Psoas muscle (tissue), 8 donors: ENCODE data around the gene CRY1. TPM values are rescaled to one million over a fixed set of nuclear protein-coding genes. Genes with fewer than 3 reads are reported as not detected.

Experiments
- ATAC-seq, 4 donors: fragments of 200-7000 bp; cut with Tn5 transposase; one replicate each; pipeline ENCODE4 v1.9.1; 2020; ENCODE audit warnings: moderate library complexity in 3 of 4, mild to moderate bottlenecking in 2 of 4
- DNase-seq, 2 donors: peaks; one replicate each; pipeline ENCODE4 v3.0.0-alpha.2; 2020
- H3K27ac ChIP-seq: fragments of 200-600 bp; one replicate; pipeline ENCODE4 v1.8.0; 2022
- H3K27me3 ChIP-seq, 3 donors: fragments of 200-600 bp in 1 of 3; one replicate each; pipeline versions ENCODE4 v1.6.1 to v1.8.0; 2013 to 2022; ENCODE audit warnings: low read length in 2 of 3, mild to moderate bottlenecking in 2 of 3, moderate library complexity in 1 of 3; ENCODE audit not compliant: insufficient read depth in 3 of 3
- H3K36me3 ChIP-seq, 2 donors: fragments of 200-600 bp in 1 of 2; one replicate each; pipeline versions ENCODE4 v1.6.1 to v1.8.0; 2013 to 2022; ENCODE audit warnings: low read depth in 1 of 2, mild to moderate bottlenecking in 1 of 2, moderate library complexity in 1 of 2; ENCODE audit not compliant: insufficient read depth in 1 of 2
- H3K4me1 ChIP-seq: fragments of 200-600 bp; one replicate; pipeline ENCODE4 v1.8.0; 2022
- H3K4me3 ChIP-seq: fragments of 200-600 bp; one replicate; pipeline ENCODE4 v1.8.0; 2022; ENCODE audit warnings: mild to moderate bottlenecking
- H3K9me3 ChIP-seq: fragments of 200-600 bp; one replicate; pipeline ENCODE4 v1.8.0; 2022
- CTCF ChIP-seq: fragments of 200-600 bp; IDR thresholded peaks from one replicate; pipeline ENCODE4 v1.8.0; 2022; ENCODE audit warnings: antibody characterized with exemption
- WGBS, 3 donors: extraction: QIAGEN DNeasy Blood & Tissue Kit; methylation state at CpG; one replicate each; pipeline versions ENCODE4 v1.1.6 to v1.1.7; 2013; 5-methylcytosine and 5-hydroxymethylcytosine counted together
- intact Hi-C, 2 donors: fragments of 100-400 bp; cut with DNase I; formaldehyde crosslinking; loops; one replicate each; pipeline versions ENCODE4 v1.11.0 to v1.14.2; 2022
- polyA plus RNA-seq, 3 donors: library from polyadenylated mRNA; stranded (reverse); fragments of 200-250 nt; gene quantifications; one replicate each; pipeline ENCODE4 v1.2.3, GENCODE V29; 2013
- total RNA-seq, 4 donors: library from RNA; stranded (reverse); fragmentation: NEBNext Ultra II Directional in 2 of 4; extraction: Animal tissue kit (Norgen Biotek cat#: 25700) in 2 of 4; gene quantifications; one replicate each; pipeline versions ENCODE4 v1.2.1 to v1.2.4, GENCODE V29; 2021 to 2023
- donor health status: healthy with polysubstance abuse.
- donor health status: DM: no; HTN: no; CAD: no; lungs with moderate emphysema.
- donor health status: Bipolar disorder and iron deficiency.
- donor health status: healthy.
- donor health status: DM: yes; HTN: yes; CAD: no.
- donor health status: DM: no; HTN: no; CAD: no.
- donor health status: DM: no; HTN: no; CAD: no.
- donor health status: DM: yes; HTN: yes; CAD: no.

The CRY1 gene
- total and polyA plus RNA-seq, 7 donors, result 8.8 to 23.3 (median 11.6) TPM

DNA sequence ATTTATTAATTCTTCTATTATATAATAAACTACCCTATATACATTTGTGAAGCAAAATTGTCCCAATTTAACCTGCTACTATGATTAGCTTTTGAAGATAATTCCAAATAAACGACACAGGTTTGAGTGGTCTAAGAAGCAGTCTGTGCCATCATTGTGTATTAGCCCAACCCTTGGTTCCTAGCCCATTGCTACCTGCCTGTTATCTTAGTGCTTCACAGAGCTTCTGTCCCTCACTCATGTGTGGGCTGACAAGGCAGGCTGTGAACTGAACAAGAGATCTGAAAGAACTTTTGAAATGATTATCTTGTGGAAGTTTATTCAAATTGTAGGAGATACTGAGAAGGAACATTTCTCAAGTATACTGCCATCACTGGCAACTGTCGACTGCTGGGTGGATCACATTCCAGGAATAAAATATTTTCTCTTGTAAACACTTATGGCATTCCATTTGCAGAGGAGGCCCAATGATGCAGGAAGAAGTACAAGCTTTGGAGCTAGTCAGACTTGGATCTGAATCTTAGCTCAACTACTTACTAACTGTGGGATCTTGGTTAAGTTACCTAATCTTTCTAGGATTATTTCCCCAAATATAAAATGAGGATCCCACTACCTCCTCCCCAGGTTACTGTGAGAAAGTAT lies 98.6 kb downstream of the CRY1 start:
- no peaks in the 10 kb centered on the region for H3K4me1 ChIP-seq
- H3K27ac ChIP-seq, result no peak overlapping the region
- ATAC-seq (no peak), DNase-seq (no peak)
- 60 to 68% (median 64%) methylated on average over 2 of the region's 2 CpGs for WGBS, 3 donors
- intact Hi-C loops, result no loop called here
- peaks cover 3 to 47% of the 10 kb centered on the region in 2 donors for H3K36me3 ChIP-seq
- TF ChIP-seq CTCF, result no peak
- H3K9me3 ChIP-seq, result no peaks in the 10 kb centered on the region
- no peak overlapping the region for H3K4me3 ChIP-seq
- no peaks in the 10 kb centered on the region for H3K27me3 ChIP-seq

DNA sequence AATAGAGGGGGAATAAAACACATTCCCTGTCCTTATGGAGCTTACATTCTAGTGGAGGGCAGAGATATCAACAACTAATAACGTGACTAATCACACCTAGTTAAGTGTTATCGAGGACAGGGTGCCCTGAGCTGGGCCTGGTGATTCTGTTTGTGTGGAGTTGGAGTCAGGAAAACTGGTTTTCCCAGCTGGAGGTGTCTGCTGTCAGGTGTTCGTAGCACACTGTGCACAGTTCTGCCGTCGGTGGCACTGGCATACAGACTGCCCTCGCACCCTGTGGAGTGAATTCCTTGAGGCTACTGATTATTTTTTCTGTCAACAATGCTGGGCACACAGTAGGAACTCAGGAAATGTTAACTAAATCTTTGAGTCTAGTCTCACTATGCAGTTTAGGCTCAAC lies 105.5 kb downstream of the CRY1 start:
- ATAC-seq (no peak), DNase-seq (no peak)
- no peak for TF ChIP-seq CTCF
- no peaks in the 10 kb centered on the region for H3K27me3 ChIP-seq
- peak overlapping the region; percentile 95 for H3K27ac ChIP-seq
- peaks cover 22% of the 10 kb centered on the region for H3K4me1 ChIP-seq
- H3K36me3 ChIP-seq, result peaks cover 0 to 33% of the 10 kb centered on the region in 2 donors
- peak overlapping the region; percentile 92 for H3K4me3 ChIP-seq
- H3K9me3 ChIP-seq, result no peaks in the 10 kb centered on the region
- intact Hi-C loops, result loop anchor here in 1 of 2 donors (2.0 kb wide), 1 partner anchor 105 kb away; the partner anchor contains the start of gene CRY1
- 42 to 59% (median 46%) methylated on average over 6 of the region's 6 CpGs for WGBS, 3 donors

- peaks cover 22% of the 10 kb centered on the region for H3K4me1 ChIP-seq
- TF ChIP-seq CTCF, result no peak
- ATAC-seq (peak; percentile 97 to 98 (median 98)), DNase-seq (peak; percentile 95 to 96)
- intact Hi-C loops, result loop anchor here in 1 of 2 donors (1.0 to 2.0 kb wide), 2 partner anchors 31 to 106 kb away; partner anchors contain the start of gene CRY1
- H3K27me3 ChIP-seq, result no peaks in the 10 kb centered on the region
- WGBS, 3 donors, result 0 to 1% (median 0%) methylated on average over 45 to 50 of the region's 50 CpGs
- peak within 1 kb of the TSS; percentile 95 for H3K27ac ChIP-seq
- peaks cover 0 to 36% of the 10 kb centered on the region in 2 donors for H3K36me3 ChIP-seq
- H3K9me3 ChIP-seq, result no peaks in the 10 kb centered on the region
- H3K4me3 ChIP-seq, result peak within 1 kb of the TSS; percentile 92
These were observed 106.5 kb downstream of the CRY1 start, which contains the start of gene MTERF2 for GRCh38 chr12:106986625-106987389. Gene MTERF2, minus strand, starts transcription at chr12:106987146. Its CDS starts 8,432 bp downstream, at chr12:106978714.

- no peak for TF ChIP-seq CTCF
- peaks cover 0 to 37% of the 10 kb centered on the region in 2 donors for H3K36me3 ChIP-seq
- ATAC-seq (no peak), DNase-seq (no peak)
- 9 to 22% (median 10%) methylated on average over 4 of the region's 4 CpGs for WGBS, 3 donors
- H3K27me3 ChIP-seq, result no peaks in the 10 kb centered on the region
- H3K4me1 ChIP-seq, result peaks cover 22% of the 10 kb centered on the region
- peak overlapping the region; percentile 92 for H3K4me3 ChIP-seq
- intact Hi-C loops, result loop anchor here in 1 of 2 donors (1.0 to 2.0 kb wide), 2 partner anchors 30 to 107 kb away; partner anchors contain the start of gene CRY1
- H3K9me3 ChIP-seq, result no peaks in the 10 kb centered on the region
- H3K27ac ChIP-seq, result peak overlapping the region; percentile 95
These were observed 107.2 kb downstream of the CRY1 start for GRCh38 chr12:106986135-106986534.
